Measurements from ENCODE around the gene ATP9A. TPM values are rescaled to one million over a fixed set of nuclear protein-coding genes. Genes with fewer than 3 reads are reported as not detected.

The ATP9A gene
- total and polyA plus RNA-seq, 4 donors = 10.6 to 59.8 (median 33.2) TPM

- Histone ChIP-seq H3K27me3 (ENCODE audit: control insufficient read depth in 1 of 2, insufficient read depth in 2 of 2, low read length in 1 of 2) (no peaks in the 10 kb centered on the region), H3K9me3 (ENCODE audit: control insufficient read depth, low read length) (no peaks in the 10 kb centered on the region), H3K36me3 (ENCODE audit: control insufficient read depth in 1 of 2, insufficient read depth in 2 of 2, low read length in 1 of 2) (peaks cover 2 to 12% of the 10 kb centered on the region in 2 donors), H3K4me3 (ENCODE audit: low read length in 2 of 2) (no peak overlapping the region), H3K4me1 (ENCODE audit: control insufficient read depth in 1 of 2, insufficient read depth in 2 of 2, low read length in 2 of 2) (no peaks in the 10 kb centered on the region), H3K27ac (ENCODE audit: low read depth in 1 of 2, low read length in 2 of 2) (no peak overlapping the region)
- no peak for ATAC-seq (ENCODE audit: low FRiP score)
- WGBS, 2 donors = 90 to 93% methylated on average over 8 of the region's 8 CpGs
- DNase-seq = no peak
- intact Hi-C loops (cut with DNase I) = no loop called here
Measured at GRCh38 chr20:51667491-51667890, 100.7 kb downstream of the ATP9A start.

GRCh38 chr20:51667002-51667408 lies 101.2 kb downstream of the ATP9A start:
- no peaks in the 10 kb centered on the region for H3K27me3 ChIP-seq (ENCODE audit: control insufficient read depth in 1 of 2, insufficient read depth in 2 of 2, low read length in 1 of 2)
- no peak overlapping the region for H3K4me3 ChIP-seq (ENCODE audit: low read length in 2 of 2)
- intact Hi-C loops (cut with DNase I) = no loop called here
- ATAC-seq (ENCODE audit: low FRiP score) (no peak), DNase-seq (no peak)
- WGBS, 2 donors = 78 to 79% methylated on average over 8 of the region's 8 CpGs
- no peaks in the 10 kb centered on the region for H3K4me1 ChIP-seq (ENCODE audit: control insufficient read depth in 1 of 2, insufficient read depth in 2 of 2, low read length in 2 of 2)
- no peaks in the 10 kb centered on the region for H3K9me3 ChIP-seq (ENCODE audit: control insufficient read depth, low read length)
- no peak overlapping the region for H3K27ac ChIP-seq (ENCODE audit: low read depth in 1 of 2, low read length in 2 of 2)
- peaks cover 2 to 12% of the 10 kb centered on the region in 2 donors for H3K36me3 ChIP-seq (ENCODE audit: control insufficient read depth in 1 of 2, insufficient read depth in 2 of 2, low read length in 1 of 2)

GRCh38 chr20:51666126-51666525 lies 102.1 kb downstream of the ATP9A start:
- Histone ChIP-seq H3K9me3 (ENCODE audit: control insufficient read depth, low read length) (no peaks in the 10 kb centered on the region), H3K4me3 (ENCODE audit: low read length in 2 of 2) (no peak overlapping the region), H3K36me3 (ENCODE audit: control insufficient read depth in 1 of 2, insufficient read depth in 2 of 2, low read length in 1 of 2) (peaks cover 2 to 12% of the 10 kb centered on the region in 2 donors), H3K27me3 (ENCODE audit: control insufficient read depth in 1 of 2, insufficient read depth in 2 of 2, low read length in 1 of 2) (no peaks in the 10 kb centered on the region), H3K4me1 (ENCODE audit: control insufficient read depth in 1 of 2, insufficient read depth in 2 of 2, low read length in 2 of 2) (no peaks in the 10 kb centered on the region), H3K27ac (ENCODE audit: low read depth in 1 of 2, low read length in 2 of 2) (no peak overlapping the region)
- ATAC-seq (ENCODE audit: low FRiP score) (no peak), DNase-seq (no peak)
- WGBS, 2 donors = 85 to 86% methylated on average over 5 of the region's 5 CpGs
- intact Hi-C loops (cut with DNase I) = no loop called here

- no peak overlapping the region for H3K27ac ChIP-seq (ENCODE audit: low read depth in 1 of 2, low read length in 2 of 2)
- WGBS, 2 donors = 92% methylated on average over 8 of the region's 8 CpGs
- no peak overlapping the region for H3K4me3 ChIP-seq (ENCODE audit: low read length in 2 of 2)
- H3K27me3 ChIP-seq (ENCODE audit: control insufficient read depth in 1 of 2, insufficient read depth in 2 of 2, low read length in 1 of 2) = no peaks in the 10 kb centered on the region
- peaks cover 2 to 12% of the 10 kb centered on the region in 2 donors for H3K36me3 ChIP-seq (ENCODE audit: control insufficient read depth in 1 of 2, insufficient read depth in 2 of 2, low read length in 1 of 2)
- DNase-seq (no peak), ATAC-seq (ENCODE audit: low FRiP score) (no peak)
- H3K4me1 ChIP-seq (ENCODE audit: control insufficient read depth in 1 of 2, insufficient read depth in 2 of 2, low read length in 2 of 2) = peaks cover 0 to 3% of the 10 kb centered on the region in 2 donors
- no peaks in the 10 kb centered on the region for H3K9me3 ChIP-seq (ENCODE audit: control insufficient read depth, low read length)
- intact Hi-C loops (cut with DNase I) = no loop called here
Measured at GRCh38 chr20:51665543-51666118, 102.6 kb downstream of the ATP9A start.

DNA sequence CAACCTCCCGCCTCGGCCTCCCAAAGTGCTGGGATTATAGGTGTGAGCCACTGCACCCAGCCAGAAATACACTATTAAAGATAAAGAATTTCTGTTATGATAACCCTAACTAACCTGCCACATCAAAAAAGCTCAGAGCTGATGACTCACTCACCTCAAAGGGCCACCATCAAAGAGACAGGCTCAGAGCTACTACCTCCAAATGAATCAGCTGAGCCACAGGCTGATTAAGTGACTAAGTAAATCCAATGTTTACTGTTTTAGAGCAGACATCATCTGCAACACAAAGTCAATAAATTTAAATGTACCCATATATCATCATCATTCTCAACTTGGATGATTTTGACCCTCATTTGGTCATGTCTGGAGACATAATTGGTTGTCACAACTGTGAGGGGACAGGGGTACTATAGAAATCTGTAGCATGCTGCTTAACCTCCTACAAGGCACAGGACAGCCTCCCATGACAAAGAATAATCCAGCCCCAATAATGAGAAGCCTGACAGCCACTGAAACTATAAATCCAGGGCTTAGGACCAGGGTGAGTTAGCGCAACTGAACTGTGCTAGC lies 106.5 kb downstream of the ATP9A start:
- intact Hi-C loops (cut with DNase I) = no loop called here
- H3K27me3 ChIP-seq (ENCODE audit: control insufficient read depth in 1 of 2, insufficient read depth in 2 of 2, low read length in 1 of 2) = no peaks in the 10 kb centered on the region
- no peaks in the 10 kb centered on the region for H3K9me3 ChIP-seq (ENCODE audit: control insufficient read depth, low read length)
- 89 to 90% methylated on average over 3 of the region's 3 CpGs for WGBS, 2 donors
- peaks cover 0 to 1% of the 10 kb centered on the region in 2 donors for H3K36me3 ChIP-seq (ENCODE audit: control insufficient read depth in 1 of 2, insufficient read depth in 2 of 2, low read length in 1 of 2)
- DNase-seq (no peak), ATAC-seq (ENCODE audit: low FRiP score) (no peak)
- peak overlapping the region in 1 of 2 donors; percentile 25 for H3K27ac ChIP-seq (ENCODE audit: low read depth in 1 of 2, low read length in 2 of 2)
- H3K4me3 ChIP-seq (ENCODE audit: low read length in 2 of 2) = no peak overlapping the region
- H3K4me1 ChIP-seq (ENCODE audit: control insufficient read depth in 1 of 2, insufficient read depth in 2 of 2, low read length in 2 of 2) = peaks cover 0 to 5% of the 10 kb centered on the region in 2 donors

DNA sequence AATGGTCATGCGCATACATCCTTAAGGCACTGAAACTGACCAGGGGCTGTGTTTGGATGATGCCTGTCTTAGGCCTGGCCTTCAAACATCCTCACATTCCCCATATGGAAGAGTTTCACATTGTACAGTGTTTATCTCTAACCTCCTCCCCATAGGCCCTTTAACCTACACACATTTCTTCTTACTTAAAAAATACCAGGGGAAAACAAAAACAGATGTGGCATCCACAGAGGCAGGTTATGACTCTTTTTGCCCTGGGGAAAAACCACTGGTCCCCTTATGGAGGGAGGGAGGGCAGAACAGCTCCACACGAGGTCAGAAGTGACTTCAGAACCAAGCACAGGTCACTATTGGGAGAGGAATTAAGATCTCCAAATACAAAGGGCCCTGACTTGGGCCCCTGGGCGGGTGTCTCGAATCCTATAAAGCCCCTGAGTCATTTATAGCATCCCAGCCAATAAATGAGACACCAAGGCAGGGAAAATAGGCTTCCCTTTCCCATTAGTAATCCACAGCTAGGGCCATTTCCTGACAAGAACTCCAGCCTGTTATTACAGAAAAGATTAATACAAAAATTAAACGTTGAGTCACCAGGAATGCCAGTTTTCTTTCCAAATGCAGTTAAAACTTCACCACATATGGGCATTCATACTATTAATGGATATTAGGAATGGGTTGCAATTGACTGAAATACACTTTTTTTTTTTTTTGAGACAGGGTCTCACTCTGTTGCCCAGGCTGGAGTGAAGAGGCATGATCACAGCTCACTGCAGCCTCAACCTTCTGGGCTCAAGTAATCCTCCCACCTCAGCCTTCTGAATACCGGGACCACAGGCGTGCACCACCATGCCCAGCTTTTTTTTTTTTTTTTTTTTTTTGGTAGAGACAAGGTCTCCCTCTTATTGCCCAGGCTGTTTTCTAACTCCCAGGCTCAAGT lies 107.2 kb downstream of the ATP9A start:
- no peak overlapping the region for H3K4me3 ChIP-seq (ENCODE audit: low read length in 2 of 2)
- H3K9me3 ChIP-seq (ENCODE audit: control insufficient read depth, low read length) = no peaks in the 10 kb centered on the region
- peaks cover 0 to 5% of the 10 kb centered on the region in 2 donors for H3K4me1 ChIP-seq (ENCODE audit: control insufficient read depth in 1 of 2, insufficient read depth in 2 of 2, low read length in 2 of 2)
- WGBS, 2 donors = 47 to 51% methylated on average over 7 of the region's 7 CpGs
- intact Hi-C loops (cut with DNase I) = no loop called here
- H3K36me3 ChIP-seq (ENCODE audit: control insufficient read depth in 1 of 2, insufficient read depth in 2 of 2, low read length in 1 of 2) = peaks cover 0 to 2% of the 10 kb centered on the region in 2 donors
- ATAC-seq (ENCODE audit: low FRiP score) (no peak), DNase-seq (no peak)
- peak overlapping the region; percentile 9 to 61 for H3K27ac ChIP-seq (ENCODE audit: low read depth in 1 of 2, low read length in 2 of 2)
- H3K27me3 ChIP-seq (ENCODE audit: control insufficient read depth in 1 of 2, insufficient read depth in 2 of 2, low read length in 1 of 2) = no peaks in the 10 kb centered on the region

DNA sequence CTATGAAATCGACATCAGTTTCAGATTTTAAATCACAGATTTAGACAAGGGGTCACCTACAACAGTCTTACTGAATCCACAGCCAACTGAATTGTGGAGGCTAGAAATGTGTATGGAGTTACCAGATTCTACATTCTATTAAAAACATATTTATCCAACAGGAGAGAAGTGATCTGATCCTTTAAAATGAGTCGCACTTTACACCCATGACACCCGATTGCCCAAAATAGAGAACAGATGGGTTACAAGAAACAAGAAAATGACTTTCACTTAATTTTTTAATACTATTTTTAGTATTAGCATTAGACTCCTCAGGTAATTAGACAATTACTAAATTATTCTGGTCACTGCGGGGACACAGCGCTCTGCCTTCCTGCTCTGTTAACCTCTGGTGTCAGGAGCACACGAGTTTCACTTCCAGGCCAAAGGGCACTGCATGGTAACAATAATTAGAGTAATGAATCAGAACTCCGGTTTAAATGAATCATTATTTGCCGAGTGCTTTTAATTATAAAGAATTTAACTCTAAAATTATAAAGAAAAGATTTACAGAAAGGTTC lies 108.6 kb downstream of the ATP9A start:
- H3K4me1 ChIP-seq (ENCODE audit: control insufficient read depth in 1 of 2, insufficient read depth in 2 of 2, low read length in 2 of 2) = peaks cover 0 to 5% of the 10 kb centered on the region in 2 donors
- intact Hi-C loops (cut with DNase I) = no loop called here
- peaks cover 2 to 3% of the 10 kb centered on the region in 2 donors for H3K36me3 ChIP-seq (ENCODE audit: control insufficient read depth in 1 of 2, insufficient read depth in 2 of 2, low read length in 1 of 2)
- no peaks in the 10 kb centered on the region for H3K27me3 ChIP-seq (ENCODE audit: control insufficient read depth in 1 of 2, insufficient read depth in 2 of 2, low read length in 1 of 2)
- H3K27ac ChIP-seq (ENCODE audit: low read depth in 1 of 2, low read length in 2 of 2) = no peak overlapping the region
- H3K4me3 ChIP-seq (ENCODE audit: low read length in 2 of 2) = no peak overlapping the region
- no peak for ATAC-seq (ENCODE audit: low FRiP score)
- 89 to 92% methylated on average over 8 of the region's 8 CpGs for WGBS, 2 donors
- H3K9me3 ChIP-seq (ENCODE audit: control insufficient read depth, low read length) = no peaks in the 10 kb centered on the region
- DNase-seq = no peak

DNA sequence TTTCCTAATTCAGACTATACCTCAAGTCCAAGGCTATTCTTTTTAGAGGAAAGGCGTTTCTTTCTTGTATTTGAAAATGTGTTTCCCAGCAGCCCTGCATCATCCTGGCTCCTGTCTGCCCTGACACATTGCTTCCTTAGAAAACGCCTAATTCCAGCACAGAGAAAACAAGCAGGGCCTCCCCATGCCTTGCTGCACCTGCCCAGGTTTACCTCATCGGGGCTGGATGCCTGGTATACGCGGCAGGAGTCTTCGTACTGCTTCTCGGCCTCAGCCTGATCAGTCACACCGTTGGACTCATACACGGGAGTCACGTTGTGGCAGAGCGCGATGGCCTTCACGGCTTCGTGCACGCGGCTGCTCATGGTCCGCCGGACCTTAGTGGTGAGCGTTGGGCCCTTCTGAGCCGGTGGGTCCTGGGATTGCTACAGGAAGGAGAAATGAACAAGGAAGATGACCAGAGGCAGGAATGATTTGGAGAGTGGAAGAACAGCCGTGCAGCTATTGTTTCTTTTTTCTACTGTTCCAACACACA lies 111.4 kb downstream of the ATP9A start:
- Histone ChIP-seq H3K4me3 (ENCODE audit: low read length in 2 of 2) (no peak overlapping the region), H3K27me3 (ENCODE audit: control insufficient read depth in 1 of 2, insufficient read depth in 2 of 2, low read length in 1 of 2) (no peaks in the 10 kb centered on the region), H3K9me3 (ENCODE audit: control insufficient read depth, low read length) (no peaks in the 10 kb centered on the region), H3K4me1 (ENCODE audit: control insufficient read depth in 1 of 2, insufficient read depth in 2 of 2, low read length in 2 of 2) (peaks cover 0 to 5% of the 10 kb centered on the region in 2 donors), H3K36me3 (ENCODE audit: control insufficient read depth in 1 of 2, insufficient read depth in 2 of 2, low read length in 1 of 2) (peaks cover 2 to 9% of the 10 kb centered on the region in 2 donors), H3K27ac (ENCODE audit: low read depth in 1 of 2, low read length in 2 of 2) (no peak overlapping the region)
- WGBS, 2 donors = 90 to 91% methylated on average over 21 of the region's 21 CpGs
- intact Hi-C loops (cut with DNase I) = no loop called here
- no peak for DNase-seq
- no peak for ATAC-seq (ENCODE audit: low FRiP score)

All from aorta (tissue), 5 donors.